K562 (cell line): ENCODE data around the gene CAPZB. TPM values are rescaled to one million over a fixed set of nuclear protein-coding genes. Genes with fewer than 3 reads are reported as not detected.
A peak's percentile ranks its signal among the peaks of the same experiment; 100 is the strongest.

Experiments
- ARID3A ChIP-seq: IDR thresholded peaks from 2 replicates; pipeline ENCODE4 v1.6.1; 2012; ENCODE audit warnings: low read depth, low read length, improper control_type of control experiment, borderline replicate concordance
- BMI1 ChIP-seq: fragments of 150-350 bp; IDR thresholded peaks from 2 replicates; pipeline ENCODE4 v1.6.1; 2014; ENCODE audit warnings: low read length
- CBFB ChIP-seq: sonication (generic); formaldehyde crosslinking; IDR thresholded peaks from 2 replicates; pipeline ENCODE4 v1.4.0; 2020; ENCODE audit warnings: mild to moderate bottlenecking, missing genetic modification reagents
- CHD2 ChIP-seq: IDR thresholded peaks from 2 replicates; pipeline ENCODE4 v1.6.1; 2011; ENCODE audit warnings: low read depth, low read length
- CREBBP ChIP-seq: IDR thresholded peaks from one replicate; pipeline ENCODE4 v1.6.1; 2012; ENCODE audit warnings: low read depth, mild to moderate bottlenecking, control low read depth, inconsistent platforms, low read length
- EGR1 ChIP-seq: fragments of 450-650 bp; conservative IDR thresholded peaks from 2 replicates; pipeline ENCODE4 v1.6.1; 2017; ENCODE audit warnings: mild to moderate bottlenecking
- FOXM1 ChIP-seq, 2 experiments: fragments of 450-650 bp in 1 of 2; sonication (generic) in 1 of 2; formaldehyde crosslinking in 1 of 2; IDR thresholded peaks; 2 replicates each; pipeline versions ENCODE4 v1.6.1 to v1.9.0; 2017 to 2022; ENCODE audit warnings: low read depth in 2 of 2, mild to moderate bottlenecking in 2 of 2, missing genetic modification reagents in 1 of 2, moderate library complexity in 1 of 2
- MECOM ChIP-seq: fragments of 250-450 bp; sonication (Bioruptor Pico); IDR thresholded peaks from 2 replicates; pipeline ENCODE4 v1.8.0; 2022; ENCODE audit warnings: inconsistent platforms
- SRF ChIP-seq, 2 experiments: fragments of 250-450, 450-650 bp in 1 of 2; sonication (Bioruptor Pico) in 1 of 2; sonication (generic) in 1 of 2; formaldehyde crosslinking; IDR thresholded peaks; 2 replicates each; pipeline versions ENCODE4 v1.5.0 to v1.5.1; 2020 to 2022; ENCODE audit warnings: mild to moderate bottlenecking in 1 of 2, missing genetic modification reagents in 1 of 2
- TFAP4 ChIP-seq: sonication (generic); formaldehyde crosslinking; IDR thresholded peaks from 2 replicates; pipeline ENCODE4 v1.8.0; 2022; ENCODE audit warnings: missing genetic modification reagents, mild to moderate bottlenecking, moderate library complexity, borderline replicate concordance
- U2AF2 ChIP-seq: fragments of 200-400 bp; formaldehyde crosslinking; optimal IDR thresholded peaks from 2 replicates; pipeline ENCODE3; 2017; ENCODE audit warnings: low read depth, mild to moderate bottlenecking, low read length
- ZBTB33 ChIP-seq: sonication (generic); formaldehyde crosslinking; IDR thresholded peaks from 2 replicates; pipeline ENCODE4 v1.8.1; 2023; ENCODE audit warnings: mild to moderate bottlenecking, missing genetic modification reagents
- ZNF668 ChIP-seq: fragments of 250-450 bp; sonication (Bioruptor Pico); IDR thresholded peaks from 2 replicates; pipeline ENCODE4 v1.8.0; 2022; ENCODE audit warnings: mild to moderate bottlenecking, inconsistent platforms
- polyA plus RNA-seq, 8 experiments: library from polyadenylated mRNA; depleted of rRNA in 4 of 8; stranded (reverse) in 5 of 8; unstranded in 3 of 8; fragments of >200 nt; fragmentation: Nextera tagmentation in 2 of 8; fragmentation: Illumina TruSeq in 1 of 8; extraction: Ambion mirVana in 2 of 8; extraction: Trizol in 1 of 8; gene quantifications; 2 replicates each; pipeline versions ENCODE4 v1.2.1 to v1.2.3, GENCODE V29; 2011 to 2014; ENCODE audit warnings: inconsistent platforms in 1 of 8, missing spikeins in 1 of 8
- total RNA-seq, 7 experiments: library from RNA; depleted of rRNA in 6 of 7; stranded (reverse); fragments of >200 nt in 6 of 7; fragmentation: Illumina TruSeq in 2 of 7; extraction: Trizol in 2 of 7; gene quantifications; 2 replicates each; pipeline versions ENCODE4 v1.2.1 to v1.2.3, GENCODE V29; 2011 to 2021; ENCODE audit warnings: low replicate concordance in 1 of 7
- TF ChIP-seq, protein P1 (sequence below), 2 experiments: fragments of 450-650 bp; IDR thresholded peaks; 2 replicates each; pipeline ENCODE4 v1.6.1; 2018; ENCODE audit warnings: mild to moderate bottlenecking in 2 of 2, low read depth in 1 of 2; ENCODE audit not compliant: partially characterized antibody in 2 of 2
- TF ChIP-seq, protein P2 (sequence below): fragments of 450-650 bp; formaldehyde crosslinking; IDR thresholded peaks from 2 replicates; pipeline ENCODE4 v1.4.0; 2022; ENCODE audit warnings: missing genetic modification characterization

CAPZB gene
- total and polyA plus RNA-seq, 9 of the 15 experiments (the other 6 are each of a cell fraction or from before 2014, with no cell fraction given), result 57.6 to 297 (median 125) TPM

GRCh38 chr1:19407494-19408096 lies 77.7 kb downstream of the CAPZB start (continued):
- TF ChIP-seq U2AF2 (no peak), SRF (CRISPR knock-in tag; IDR thresholded peaks at IDR 0.05) (no peak), FOXM1 (IDR thresholded peaks at IDR 0.05; ENCODE audit: low read depth) (peak; percentile 60), FOXM1 (CRISPR knock-in tag; IDR thresholded peaks at IDR 0.05; ENCODE audit: low read depth) (no peak), CBFB (CRISPR knock-in tag) (no peak), ZBTB33 (CRISPR knock-in tag) (no peak), ARID3A (no peak), ZNF668 (CRISPR knock-in tag) (no peak), TFAP4 (CRISPR knock-in tag) (peak; percentile 68; the same call in 1 of the 2 replicates), CHD2 (no peak), BMI1 (no peak), CREBBP (no peak), EGR1 (no peak), MECOM (CRISPR knock-in tag) (no peak)
- TF ChIP-seq, protein P1, sequence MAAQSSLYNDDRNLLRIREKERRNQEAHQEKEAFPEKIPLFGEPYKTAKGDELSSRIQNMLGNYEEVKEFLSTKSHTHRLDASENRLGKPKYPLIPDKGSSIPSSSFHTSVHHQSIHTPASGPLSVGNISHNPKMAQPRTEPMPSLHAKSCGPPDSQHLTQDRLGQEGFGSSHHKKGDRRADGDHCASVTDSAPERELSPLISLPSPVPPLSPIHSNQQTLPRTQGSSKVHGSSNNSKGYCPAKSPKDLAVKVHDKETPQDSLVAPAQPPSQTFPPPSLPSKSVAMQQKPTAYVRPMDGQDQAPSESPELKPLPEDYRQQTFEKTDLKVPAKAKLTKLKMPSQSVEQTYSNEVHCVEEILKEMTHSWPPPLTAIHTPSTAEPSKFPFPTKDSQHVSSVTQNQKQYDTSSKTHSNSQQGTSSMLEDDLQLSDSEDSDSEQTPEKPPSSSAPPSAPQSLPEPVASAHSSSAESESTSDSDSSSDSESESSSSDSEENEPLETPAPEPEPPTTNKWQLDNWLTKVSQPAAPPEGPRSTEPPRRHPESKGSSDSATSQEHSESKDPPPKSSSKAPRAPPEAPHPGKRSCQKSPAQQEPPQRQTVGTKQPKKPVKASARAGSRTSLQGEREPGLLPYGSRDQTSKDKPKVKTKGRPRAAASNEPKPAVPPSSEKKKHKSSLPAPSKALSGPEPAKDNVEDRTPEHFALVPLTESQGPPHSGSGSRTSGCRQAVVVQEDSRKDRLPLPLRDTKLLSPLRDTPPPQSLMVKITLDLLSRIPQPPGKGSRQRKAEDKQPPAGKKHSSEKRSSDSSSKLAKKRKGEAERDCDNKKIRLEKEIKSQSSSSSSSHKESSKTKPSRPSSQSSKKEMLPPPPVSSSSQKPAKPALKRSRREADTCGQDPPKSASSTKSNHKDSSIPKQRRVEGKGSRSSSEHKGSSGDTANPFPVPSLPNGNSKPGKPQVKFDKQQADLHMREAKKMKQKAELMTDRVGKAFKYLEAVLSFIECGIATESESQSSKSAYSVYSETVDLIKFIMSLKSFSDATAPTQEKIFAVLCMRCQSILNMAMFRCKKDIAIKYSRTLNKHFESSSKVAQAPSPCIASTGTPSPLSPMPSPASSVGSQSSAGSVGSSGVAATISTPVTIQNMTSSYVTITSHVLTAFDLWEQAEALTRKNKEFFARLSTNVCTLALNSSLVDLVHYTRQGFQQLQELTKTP (IDR thresholded peaks at IDR 0.05; ENCODE audit: low read depth in 1 of 2, partially characterized antibody in 2 of 2), result no peak
- TF ChIP-seq, protein P2, sequence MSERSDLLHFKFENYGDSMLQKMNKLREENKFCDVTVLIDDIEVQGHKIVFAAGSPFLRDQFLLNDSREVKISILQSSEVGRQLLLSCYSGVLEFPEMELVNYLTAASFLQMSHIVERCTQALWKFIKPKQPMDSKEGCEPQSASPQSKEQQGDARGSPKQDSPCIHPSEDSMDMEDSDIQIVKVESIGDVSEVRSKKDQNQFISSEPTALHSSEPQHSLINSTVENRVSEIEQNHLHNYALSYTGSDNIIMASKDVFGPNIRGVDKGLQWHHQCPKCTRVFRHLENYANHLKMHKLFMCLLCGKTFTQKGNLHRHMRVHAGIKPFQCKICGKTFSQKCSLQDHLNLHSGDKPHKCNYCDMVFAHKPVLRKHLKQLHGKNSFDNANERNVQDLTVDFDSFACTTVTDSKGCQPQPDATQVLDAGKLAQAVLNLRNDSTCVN, result no peak
